Activated T-cell treated with anti-CD3 and anti-CD28 coated beads, Interleukin-2, amount 50 U/mL, for 72 hours (primary cell): Measurements from ENCODE around the gene EPHA4. TPM values are rescaled to one million over a fixed set of nuclear protein-coding genes. Genes with fewer than 3 reads are reported as not detected.

ENCODE experiments used
- ATAC-seq, 2 donors: fragments of 150-1000 bp; cut with Tn5 transposase; replicated peaks in 1 of 2; 2 replicates each; pipeline ENCODE4 v1.10.0; 2021; ENCODE audit warnings: moderate library complexity in 2 of 2, mild to moderate bottlenecking in 1 of 2
- DNase-seq, 2 donors: peaks; one replicate each; pipeline ENCODE4 v3.0.0; 2021 to 2022; ENCODE audit warnings: mixed read lengths in 1 of 2
- H3K27ac Mint-ChIP-seq: one replicate; pipeline ENCODE4 v1.8.0; 2022; ENCODE audit warnings: mild to moderate bottlenecking, moderate library complexity, mixed read lengths
- H3K27me3 Mint-ChIP-seq: one replicate; pipeline ENCODE4 v1.8.0; 2022; ENCODE audit warnings: low read depth, mixed read lengths
- H3K36me3 Mint-ChIP-seq, 2 donors: one replicate each; pipeline ENCODE4 v1.8.0; 2022; ENCODE audit warnings: mixed read lengths in 2 of 2, mild to moderate bottlenecking in 1 of 2; ENCODE audit not compliant: insufficient read depth in 2 of 2
- H3K4me1 Mint-ChIP-seq: one replicate; pipeline ENCODE4 v1.8.0; 2022; ENCODE audit warnings: low read depth, mixed read lengths
- H3K4me3 Mint-ChIP-seq, 2 donors: one replicate each; pipeline ENCODE4 v1.8.0; 2022; ENCODE audit warnings: mild to moderate bottlenecking in 2 of 2, mixed read lengths in 2 of 2, moderate library complexity in 2 of 2
- H3K9me3 Mint-ChIP-seq, 2 donors: one replicate each; pipeline ENCODE4 v1.8.0; 2022; ENCODE audit warnings: mixed read lengths in 2 of 2
- total RNA-seq, 2 donors: library from RNA; stranded (reverse); gene quantifications; one replicate each; pipeline ENCODE4 v1.2.3, GENCODE V29; 2022

The EPHA4 gene
- total RNA-seq, 2 donors from 2014 or later, result 3.4 to 6.6 TPM

- no peaks in the 10 kb centered on the region for H3K9me3 Mint-ChIP-seq
- H3K36me3 Mint-ChIP-seq, result no peaks in the 10 kb centered on the region
- DNase-seq (no peak), ATAC-seq (no peak)
- no peaks in the 10 kb centered on the region for H3K27me3 Mint-ChIP-seq
- H3K4me3 Mint-ChIP-seq, result no peak overlapping the region
- peaks cover 13% of the 10 kb centered on the region for H3K4me1 Mint-ChIP-seq
- no peak overlapping the region for H3K27ac Mint-ChIP-seq
These were observed 67.2 kb downstream of the EPHA4 start for GRCh38 chr2:221504905-221505304.

GRCh38 chr2:221503965-221504364, 68.1 kb downstream of the EPHA4 start:
- Mint-ChIP-seq H3K4me1 (peaks cover 13% of the 10 kb centered on the region), H3K27me3 (no peaks in the 10 kb centered on the region), H3K36me3 (no peaks in the 10 kb centered on the region), H3K9me3 (no peaks in the 10 kb centered on the region), H3K27ac (no peak overlapping the region), H3K4me3 (peak overlapping the region in 1 of 2 donors; percentile 58)
- DNase-seq (no peak), ATAC-seq (no peak)

- Mint-ChIP-seq H3K9me3 (no peaks in the 10 kb centered on the region), H3K36me3 (no peaks in the 10 kb centered on the region), H3K4me1 (peaks cover 13% of the 10 kb centered on the region), H3K27ac (peak overlapping the region; percentile 13), H3K27me3 (no peaks in the 10 kb centered on the region), H3K4me3 (peak overlapping the region in 1 of 2 donors; percentile 51)
- peak; percentile 73 to 80 for ATAC-seq
- DNase-seq, result peak; percentile 6 to 8
These were observed 69.7 kb downstream of the EPHA4 start for GRCh38 chr2:221502270-221503010.

- no peaks in the 10 kb centered on the region for H3K9me3 Mint-ChIP-seq
- H3K27ac Mint-ChIP-seq, result peak overlapping the region; percentile 13
- ATAC-seq, result peak; percentile 36 to 64
- peak overlapping the region in 1 of 2 donors; percentile 51 for H3K4me3 Mint-ChIP-seq
- no peak for DNase-seq
- H3K36me3 Mint-ChIP-seq, result no peaks in the 10 kb centered on the region
- peaks cover 13% of the 10 kb centered on the region for H3K4me1 Mint-ChIP-seq
- no peaks in the 10 kb centered on the region for H3K27me3 Mint-ChIP-seq
These were observed 70.2 kb downstream of the EPHA4 start for GRCh38 chr2:221501883-221502269.

- Mint-ChIP-seq H3K27ac (no peak overlapping the region), H3K9me3 (no peaks in the 10 kb centered on the region), H3K4me3 (no peak overlapping the region), H3K27me3 (no peaks in the 10 kb centered on the region), H3K4me1 (peaks cover 13% of the 10 kb centered on the region), H3K36me3 (no peaks in the 10 kb centered on the region)
- ATAC-seq (no peak), DNase-seq (no peak)
These were observed 70.8 kb downstream of the EPHA4 start for GRCh38 chr2:221501210-221501882.

- Mint-ChIP-seq H3K4me1 (peaks cover 13% of the 10 kb centered on the region), H3K9me3 (no peaks in the 10 kb centered on the region), H3K36me3 (no peaks in the 10 kb centered on the region), H3K27ac (no peak overlapping the region), H3K27me3 (no peaks in the 10 kb centered on the region), H3K4me3 (no peak overlapping the region)
- DNase-seq (no peak), ATAC-seq (no peak)
These were observed 71.4 kb downstream of the EPHA4 start for GRCh38 chr2:221500501-221501209.

GRCh38 chr2:221495731-221496130, 76.4 kb downstream of the EPHA4 start:
- no peaks in the 10 kb centered on the region for H3K27me3 Mint-ChIP-seq
- H3K27ac Mint-ChIP-seq, result no peak overlapping the region
- no peaks in the 10 kb centered on the region for H3K4me1 Mint-ChIP-seq
- H3K36me3 Mint-ChIP-seq, result no peaks in the 10 kb centered on the region
- DNase-seq (no peak), ATAC-seq (no peak)
- H3K4me3 Mint-ChIP-seq, result no peak overlapping the region
- no peaks in the 10 kb centered on the region for H3K9me3 Mint-ChIP-seq

- no peak for DNase-seq
- Mint-ChIP-seq H3K9me3 (no peaks in the 10 kb centered on the region), H3K4me1 (no peaks in the 10 kb centered on the region), H3K4me3 (no peak overlapping the region), H3K27me3 (no peaks in the 10 kb centered on the region), H3K27ac (no peak overlapping the region), H3K36me3 (no peaks in the 10 kb centered on the region)
- ATAC-seq, result no peak
These were observed 77.5 kb downstream of the EPHA4 start for GRCh38 chr2:221494556-221494955.

- H3K4me1 Mint-ChIP-seq, result no peaks in the 10 kb centered on the region
- no peak overlapping the region for H3K4me3 Mint-ChIP-seq
These were observed 78.7 kb downstream of the EPHA4 start for GRCh38 chr2:221493391-221493790.

GRCh38 chr2:221492636-221493035, 79.5 kb downstream of the EPHA4 start:
- no peak for DNase-seq
- Mint-ChIP-seq H3K4me1 (no peaks in the 10 kb centered on the region), H3K27ac (no peak overlapping the region), H3K27me3 (no peaks in the 10 kb centered on the region), H3K9me3 (no peaks in the 10 kb centered on the region), H3K36me3 (no peaks in the 10 kb centered on the region), H3K4me3 (no peak overlapping the region)
- ATAC-seq, result no peak

More at GRCh38 chr2:221493391-221493790, 78.7 kb downstream of the EPHA4 start:
- DNase-seq (no peak), ATAC-seq (no peak)
- Mint-ChIP-seq H3K9me3 (no peaks in the 10 kb centered on the region), H3K27ac (no peak overlapping the region), H3K36me3 (no peaks in the 10 kb centered on the region), H3K27me3 (no peaks in the 10 kb centered on the region)

GRCh38 chr2:221490506-221491060, 81.5 kb downstream of the EPHA4 start:
- no peaks in the 10 kb centered on the region for H3K27me3 Mint-ChIP-seq

GRCh38 chr2:221488136-221488807, 83.8 kb downstream of the EPHA4 start:
- no peaks in the 10 kb centered on the region for H3K9me3 Mint-ChIP-seq
- H3K4me1 Mint-ChIP-seq, result no peaks in the 10 kb centered on the region
- no peak for ATAC-seq
- H3K27ac Mint-ChIP-seq, result no peak overlapping the region
- no peaks in the 10 kb centered on the region for H3K27me3 Mint-ChIP-seq
- DNase-seq, result no peak
- no peak overlapping the region for H3K4me3 Mint-ChIP-seq
- H3K36me3 Mint-ChIP-seq, result no peaks in the 10 kb centered on the region

More at GRCh38 chr2:221490506-221491060, 81.5 kb downstream of the EPHA4 start:
- H3K36me3 Mint-ChIP-seq, result no peaks in the 10 kb centered on the region
- H3K4me1 Mint-ChIP-seq, result no peaks in the 10 kb centered on the region
- no peak overlapping the region for H3K4me3 Mint-ChIP-seq
- no peak for DNase-seq
- ATAC-seq, result no peak
- no peaks in the 10 kb centered on the region for H3K9me3 Mint-ChIP-seq
- H3K27ac Mint-ChIP-seq, result no peak overlapping the region
